HepG2 (cell line): Measurements from ENCODE around the gene SEBOX. TPM values are rescaled to one million over a fixed set of nuclear protein-coding genes. Genes with fewer than 3 reads are reported as not detected.
A peak's percentile ranks its signal among the peaks of the same experiment; 100 is the strongest.

Experiments
- ATAC-seq: fragments of 200-7000 bp; cut with Tn5 transposase; 3 replicates; pipeline ENCODE4 v1.9.1; 2020; ENCODE audit warnings: mild to moderate bottlenecking, moderate library complexity
- BruUV-seq: library from RNA; stranded (reverse); fragments of 400-500 nt; replicated peaks from 2 replicates; lab custom pipeline; 2021; lab: Mats Ljungman, UMichigan
- CTCF ChIA-PET: fragments of 300-600 bp; formaldehyde crosslinking; extraction: SDS; loops from one replicate; lab custom pipeline; 2021; ENCODE audit warnings: low total read pairs, inconsistent platforms, low intra/inter-chr PET ratio; lab: Yijun Ruan, JAX
- POLR2A ChIA-PET: fragments of 350-600 bp; sonication (Branson Sonifier 250); formaldehyde crosslinking; loops from one replicate; lab custom pipeline; 2020; ENCODE audit warnings: antibody characterized with exemption, inconsistent platforms; lab: Yijun Ruan, JAX
- DNase-seq: peaks from one replicate; pipeline ENCODE4 v3.0.0-alpha.2; 2015; ENCODE audit warnings: low spot score
- FAIRE-seq: peaks from 3 replicates; lab custom pipeline; 2011; peaks lifted over from hg19 to GRCh38; lab: Jason Lieb, UNC
- H2AFZ ChIP-seq: one replicate; pipeline ENCODE4 v1.6.1; 2011; ENCODE audit warnings: low read length, inconsistent platforms
- H3K27ac ChIP-seq: fragments of 300-600 bp; 3 replicates; pipeline ENCODE4 v1.8.0; 2011; ENCODE audit warnings: mixed run types, mild to moderate bottlenecking, mixed read lengths, low read length, inconsistent platforms; ENCODE audit not compliant: insufficient read depth; ENCODE audit errors: extremely low read length
- H3K27me3 ChIP-seq, 2 experiments: fragments of 200-600 bp in 1 of 2; 2 replicates in 1 of 2; 3 replicates in 1 of 2; pipeline versions ENCODE4 v1.6.0 to v1.8.0; 2011; ENCODE audit warnings: low read length in 2 of 2, mild to moderate bottlenecking in 2 of 2, moderate library complexity in 2 of 2, inconsistent platforms in 1 of 2; ENCODE audit not compliant: insufficient read depth in 2 of 2, control insufficient read depth in 1 of 2
- H3K36me3 ChIP-seq, 2 experiments: fragments of 200-600 bp in 1 of 2; replicated peaks in 1 of 2; 2 replicates in 1 of 2; 3 replicates in 1 of 2; pipeline versions ENCODE4 v1.5.1 to v1.8.0; 2011; ENCODE audit warnings: low read length in 2 of 2, inconsistent platforms in 1 of 2; ENCODE audit not compliant: insufficient read depth in 2 of 2, control insufficient read depth in 1 of 2
- H3K4me1 ChIP-seq: 2 replicates; pipeline ENCODE4 v1.5.1; 2012; ENCODE audit warnings: low read length, inconsistent platforms; ENCODE audit not compliant: insufficient read depth
- H3K4me2 ChIP-seq: 2 replicates; pipeline ENCODE4 v1.6.0; 2011; ENCODE audit warnings: low read depth, low read length, inconsistent platforms
- H3K4me3 ChIP-seq, 3 experiments: fragments of 200-600 bp in 1 of 3; sonication (generic), shearing (Covaris generic) in 1 of 3; replicated peaks in 1 of 3; 2 replicates each; pipeline ENCODE4 v1.5.1; 2011 to 2016; ENCODE audit warnings: low read length in 3 of 3, inconsistent platforms in 2 of 3, low read depth in 2 of 3, mild to moderate bottlenecking in 2 of 3, control low read depth in 1 of 3, mixed read lengths in 1 of 3; ENCODE audit not compliant: insufficient read depth in 1 of 3
- H3K79me2 ChIP-seq: one replicate; pipeline ENCODE4 v1.6.1; 2011; ENCODE audit warnings: low read length, inconsistent platforms; ENCODE audit not compliant: insufficient read depth
- H3K9ac ChIP-seq: 2 replicates; pipeline ENCODE4 v1.6.0; 2011; ENCODE audit warnings: mild to moderate bottlenecking, low read depth, low read length, inconsistent platforms; ENCODE audit not compliant: insufficient read depth
- H3K9me3 ChIP-seq: 2 replicates; pipeline ENCODE4 v1.5.1; 2012; ENCODE audit warnings: mild to moderate bottlenecking, low read length
- H4K20me1 ChIP-seq: 2 replicates; pipeline ENCODE4 v1.6.0; 2011; ENCODE audit warnings: inconsistent platforms, mild to moderate bottlenecking, low read length, moderate library complexity; ENCODE audit not compliant: insufficient read depth
- ISL2 ChIP-seq: sonication (generic); formaldehyde crosslinking; IDR thresholded peaks from 2 replicates; pipeline ENCODE4 v1.5.0; 2020; ENCODE audit warnings: missing genetic modification reagents
- KDM5A ChIP-seq: fragments of 200-600 bp; sonication (generic); IDR thresholded peaks from 2 replicates; pipeline ENCODE4 v1.7.0; 2018; ENCODE audit warnings: antibody characterized with exemption, mild to moderate bottlenecking, low read length, borderline replicate concordance
- MIER3 ChIP-seq: IDR thresholded peaks from 2 replicates; pipeline ENCODE4 v1.6.1; 2016; ENCODE audit warnings: missing compliant biosample characterization, borderline replicate concordance
- NR3C1 ChIP-seq: sonication (generic); formaldehyde crosslinking; IDR thresholded peaks from 2 replicates; pipeline ENCODE4 v1.4.0; 2020; ENCODE audit warnings: missing genetic modification reagents
- ZBTB42 ChIP-seq: sonication (generic); formaldehyde crosslinking; IDR thresholded peaks from 2 replicates; pipeline ENCODE4 v1.5.0; 2020; ENCODE audit warnings: mild to moderate bottlenecking, missing genetic modification reagents
- ZNF18 ChIP-seq: sonication (generic); formaldehyde crosslinking; IDR thresholded peaks from 2 replicates; pipeline ENCODE4 v1.8.0; 2022; ENCODE audit warnings: mild to moderate bottlenecking, missing genetic modification reagents; ENCODE audit not compliant: insufficient replicate concordance
- ZNF34 ChIP-seq: sonication (generic); formaldehyde crosslinking; IDR thresholded peaks from 2 replicates; pipeline ENCODE4 v1.4.0; 2020; ENCODE audit warnings: mild to moderate bottlenecking, missing genetic modification reagents, borderline replicate concordance
- ZNF468 ChIP-seq: sonication (generic); formaldehyde crosslinking; IDR thresholded peaks from 2 replicates; pipeline ENCODE4 v1.8.0; 2022; ENCODE audit warnings: mild to moderate bottlenecking, moderate library complexity, missing genetic modification reagents
- ZNF670 ChIP-seq: sonication (generic); formaldehyde crosslinking; IDR thresholded peaks from 2 replicates; pipeline ENCODE4 v1.8.0; 2022; ENCODE audit warnings: mild to moderate bottlenecking, missing genetic modification reagents, borderline replicate concordance
- ZSCAN22 ChIP-seq: sonication (generic); formaldehyde crosslinking; IDR thresholded peaks from 2 replicates; pipeline ENCODE4 v1.4.0; 2020; ENCODE audit warnings: mild to moderate bottlenecking, missing genetic modification reagents
- WGBS: methylation state at CpG from one replicate; pipeline ENCODE4 v1.1.6; 2017; ENCODE audit warnings: low lambda C conversion rate; 5-methylcytosine and 5-hydroxymethylcytosine counted together
- in situ Hi-C: cut with HindIII; loops from 2 replicates; pipeline ENCODE4 v1.10.0; 2017; ENCODE audit warnings: low pct_unique_long_range_greater_than_20kb; ENCODE audit not compliant: extremely low pct_ligation_motif_present
- intact Hi-C: fragments of 100-400 bp; cut with micrococcal nuclease; formaldehyde crosslinking; loops from one replicate; pipeline ENCODE4 v1.10.0; 2022; ENCODE audit not compliant: unreplicated experiment
- polyA plus RNA-seq, 8 experiments: library from polyadenylated mRNA; depleted of rRNA in 3 of 8; stranded (reverse) in 7 of 8; unstranded in 1 of 8; fragments of >200 nt; fragmentation: Illumina TruSeq in 4 of 8; extraction: Trizol in 4 of 8; gene quantifications; 2 replicates each; pipeline versions ENCODE4 v1.2.1 to v1.2.3, GENCODE V29; 2011 to 2016; ENCODE audit warnings: low read depth in 4 of 8, missing spikeins in 1 of 8, mixed read lengths in 1 of 8; ENCODE audit not compliant: insufficient read depth in 1 of 8
- total RNA-seq, 5 experiments: library from RNA; depleted of rRNA; stranded (reverse); fragments of >200 nt; fragmentation: Illumina TruSeq; extraction: Trizol; gene quantifications; 2 replicates each; pipeline ENCODE4 v1.2.3, GENCODE V29; 2016; ENCODE audit warnings: low read depth in 1 of 5
- TF ChIP-seq, protein P1 (sequence below): sonication (generic); formaldehyde crosslinking; IDR thresholded peaks from 2 replicates; pipeline ENCODE4 v1.5.0; 2020; ENCODE audit warnings: missing genetic modification reagents

SEBOX gene
- total and polyA plus RNA-seq, 2 of the 13 experiments (the other 11 are each of a cell fraction or from before 2014, with no cell fraction given) = not detected

GRCh38 chr17:28319598-28319935 lies 45.4 kb downstream of the SEBOX start:
- Histone ChIP-seq H3K4me2 (peak overlapping the region; percentile 91), H3K36me3 (no peaks in the 10 kb centered on the region; a peak in 1 of 5 replicates), H4K20me1 (peaks cover 5% of the 10 kb centered on the region; the same call in 1 of the 2 replicates), H3K4me1 (peaks cover 68% of the 10 kb centered on the region), H3K27me3 (no peaks in the 10 kb centered on the region), H3K4me3 (peak overlapping the region; percentile 65 to 80 (median 76)), H3K9ac (peak overlapping the region; percentile 77), H3K27ac (peak overlapping the region; percentile 69), H3K9me3 (no peaks in the 10 kb centered on the region), H2AFZ (no peak overlapping the region), H3K79me2 (peaks cover 62% of the 10 kb centered on the region)
- no peak for TF ChIP-seq ZNF468
- TF ChIP-seq KDM5A = peak; percentile 19; the same call in 1 of the 2 replicates
- peak; percentile 49; the same call in 1 of the 2 replicates for TF ChIP-seq ZNF670 (CRISPR knock-in tag)
- peak; percentile 29 for TF ChIP-seq ZNF18 (CRISPR knock-in tag)
- TF ChIP-seq MIER3 (CRISPR knock-in tag) = no peak
- TF ChIP-seq, protein P1, sequence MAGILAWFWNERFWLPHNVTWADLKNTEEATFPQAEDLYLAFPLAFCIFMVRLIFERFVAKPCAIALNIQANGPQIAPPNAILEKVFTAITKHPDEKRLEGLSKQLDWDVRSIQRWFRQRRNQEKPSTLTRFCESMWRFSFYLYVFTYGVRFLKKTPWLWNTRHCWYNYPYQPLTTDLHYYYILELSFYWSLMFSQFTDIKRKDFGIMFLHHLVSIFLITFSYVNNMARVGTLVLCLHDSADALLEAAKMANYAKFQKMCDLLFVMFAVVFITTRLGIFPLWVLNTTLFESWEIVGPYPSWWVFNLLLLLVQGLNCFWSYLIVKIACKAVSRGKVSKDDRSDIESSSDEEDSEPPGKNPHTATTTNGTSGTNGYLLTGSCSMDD = no peak
- no peak for TF ChIP-seq ZNF34 (CRISPR knock-in tag)
- no peak for TF ChIP-seq NR3C1 (CRISPR knock-in tag)
- TF ChIP-seq ISL2 = no peak
- 0 out of 2 replicates have a peak, but pooled peaks have one; percentile 3 for TF ChIP-seq ZSCAN22 (CRISPR knock-in tag)
- TF ChIP-seq ZBTB42 (CRISPR knock-in tag) = peak; percentile 6; the same call in 1 of the 2 replicates
- intact Hi-C loops = no loop called here
- ChIA-PET POLR2A (interaction anchor here (0.8 to 5.8 kb wide), 6 partner anchors 12 to 97 kb away, joined by 3 to 41 read pairs (median 3); partner anchors contain the start of genes IFT20 and TNFAIP1), CTCF (interaction anchor here (1.6 kb wide), 1 partner anchor 98 kb away, joined by 3 read pairs; no protein-coding TSS in a partner anchor)
- in situ Hi-C loops = loop anchor here (25.0 kb wide), 1 partner anchor 282 kb away; the partner anchor contains the start of gene NLK
- DNase-seq (no peak), ATAC-seq (no peak), FAIRE-seq (no peak)
- WGBS = 0% methylated on average over 7 of the region's 7 CpGs
- BruUV-seq = no TSS peak
